ENCODE data around the gene KRT33A. TPM values are rescaled to one million over a fixed set of nuclear protein-coding genes. Genes with fewer than 3 reads are reported as not detected.

KRT33A gene
- total and polyA plus RNA-seq, 4 donors = not detected

DNA sequence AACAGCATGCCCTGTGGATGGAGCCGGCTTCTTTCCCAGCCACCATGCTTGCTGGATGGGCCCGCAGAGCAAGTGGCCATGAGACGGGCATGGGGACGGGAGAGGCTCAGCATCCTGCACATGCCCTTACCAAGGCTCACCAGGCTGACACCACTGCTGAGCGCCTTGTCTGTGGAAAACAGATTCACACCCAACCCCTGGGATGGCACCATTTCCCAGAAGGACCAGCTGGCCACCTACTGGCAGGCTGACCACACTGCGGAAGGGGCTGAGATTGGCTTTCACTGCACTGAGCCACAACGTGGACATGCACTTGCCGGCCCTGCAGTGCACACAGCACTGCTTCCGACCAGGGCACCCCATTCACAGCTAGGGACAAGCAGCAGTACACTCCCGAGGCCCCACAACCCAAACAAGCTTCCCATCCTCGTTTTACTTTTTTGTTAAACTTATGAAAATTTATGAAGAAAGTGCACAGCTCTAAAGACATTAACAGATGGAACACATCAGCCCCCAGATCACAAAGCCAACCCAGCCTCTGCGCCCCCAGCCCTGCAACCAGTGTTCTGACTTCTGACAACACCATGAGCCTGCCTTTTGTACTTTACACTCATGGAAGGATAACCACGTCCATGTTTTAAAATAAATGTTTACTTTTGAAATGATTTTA lies 21.2 kb downstream of the KRT33A start:
- no peak for ATAC-seq (ENCODE audit: insufficient read depth, low FRiP score)
- DNase-seq = peak; percentile 76 to 91 (median 85)

DNA sequence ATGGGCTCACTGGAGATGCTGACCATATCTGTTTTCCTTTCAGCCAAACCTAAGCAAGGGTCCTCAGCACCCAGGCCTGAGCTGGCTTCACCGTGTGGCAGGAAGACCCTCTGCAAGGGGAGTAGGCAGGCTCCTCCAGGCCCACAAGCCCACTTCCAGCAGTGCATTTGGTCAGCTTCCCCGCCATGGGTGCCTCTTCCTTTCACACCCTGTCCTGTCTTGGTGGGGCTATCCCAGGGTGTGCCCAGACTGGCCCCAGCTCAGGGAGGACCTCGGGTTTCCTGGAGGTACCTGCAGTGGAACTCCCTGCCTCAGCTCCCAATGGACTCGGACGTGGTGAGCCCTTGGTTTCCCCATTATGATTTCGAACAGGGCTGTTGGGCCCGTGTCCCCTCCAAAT lies 22.4 kb downstream of the KRT33A start:
- Histone ChIP-seq H3K9me3 (ENCODE audit: control insufficient read depth in 4 of 4, insufficient read depth in 3 of 4, low read length in 3 of 4) (no peaks in the 10 kb centered on the region), H3K4me1 (ENCODE audit: control insufficient read depth in 5 of 5, insufficient read depth in 5 of 5, low read length in 5 of 5) (peaks cover 0 to 15% (median 0%) of the 10 kb centered on the region in 5 donors), H3K9ac (ENCODE audit: insufficient read depth in 1 of 2, low read length in 2 of 2) (no peak overlapping the region), H3K27me3 (ENCODE audit: control insufficient read depth in 3 of 3, insufficient read depth in 3 of 3, low read length in 2 of 3) (no peaks in the 10 kb centered on the region), H3K27ac (ENCODE audit: low read depth in 1 of 2, low read length in 1 of 2) (no peak overlapping the region), H3K36me3 (ENCODE audit: control insufficient read depth in 4 of 4, insufficient read depth in 4 of 4, low read length in 4 of 4) (no peaks in the 10 kb centered on the region), H3K4me3 (no peak overlapping the region)
- 85 to 86% methylated on average over 7 of the region's 7 CpGs for WGBS, 2 donors
- DNase-seq (no peak), ATAC-seq (ENCODE audit: insufficient read depth, low FRiP score) (no peak)
- TF ChIP-seq, protein P1, sequence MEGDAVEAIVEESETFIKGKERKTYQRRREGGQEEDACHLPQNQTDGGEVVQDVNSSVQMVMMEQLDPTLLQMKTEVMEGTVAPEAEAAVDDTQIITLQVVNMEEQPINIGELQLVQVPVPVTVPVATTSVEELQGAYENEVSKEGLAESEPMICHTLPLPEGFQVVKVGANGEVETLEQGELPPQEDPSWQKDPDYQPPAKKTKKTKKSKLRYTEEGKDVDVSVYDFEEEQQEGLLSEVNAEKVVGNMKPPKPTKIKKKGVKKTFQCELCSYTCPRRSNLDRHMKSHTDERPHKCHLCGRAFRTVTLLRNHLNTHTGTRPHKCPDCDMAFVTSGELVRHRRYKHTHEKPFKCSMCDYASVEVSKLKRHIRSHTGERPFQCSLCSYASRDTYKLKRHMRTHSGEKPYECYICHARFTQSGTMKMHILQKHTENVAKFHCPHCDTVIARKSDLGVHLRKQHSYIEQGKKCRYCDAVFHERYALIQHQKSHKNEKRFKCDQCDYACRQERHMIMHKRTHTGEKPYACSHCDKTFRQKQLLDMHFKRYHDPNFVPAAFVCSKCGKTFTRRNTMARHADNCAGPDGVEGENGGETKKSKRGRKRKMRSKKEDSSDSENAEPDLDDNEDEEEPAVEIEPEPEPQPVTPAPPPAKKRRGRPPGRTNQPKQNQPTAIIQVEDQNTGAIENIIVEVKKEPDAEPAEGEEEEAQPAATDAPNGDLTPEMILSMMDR (IDR thresholded peaks at IDR 0.05; ENCODE audit: control extremely low read depth, extremely low read depth) = no peak

More for the DNA sequence above, 21.2 kb downstream of the KRT33A start:
- Histone ChIP-seq H3K36me3 (ENCODE audit: control insufficient read depth in 4 of 4, insufficient read depth in 4 of 4, low read length in 4 of 4) (no peaks in the 10 kb centered on the region), H3K27me3 (ENCODE audit: control insufficient read depth in 3 of 3, insufficient read depth in 3 of 3, low read length in 2 of 3) (no peaks in the 10 kb centered on the region), H3K4me3 (no peak overlapping the region), H3K9me3 (ENCODE audit: control insufficient read depth in 4 of 4, insufficient read depth in 3 of 4, low read length in 3 of 4) (no peaks in the 10 kb centered on the region), H3K9ac (ENCODE audit: insufficient read depth in 1 of 2, low read length in 2 of 2) (no peak overlapping the region), H3K4me1 (ENCODE audit: control insufficient read depth in 5 of 5, insufficient read depth in 5 of 5, low read length in 5 of 5) (peaks cover 0 to 15% (median 0%) of the 10 kb centered on the region in 5 donors), H3K27ac (ENCODE audit: low read depth in 1 of 2, low read length in 1 of 2) (no peak overlapping the region)
- TF ChIP-seq, protein P1 (IDR thresholded peaks at IDR 0.05; ENCODE audit: control extremely low read depth, extremely low read depth) = peak; percentile 48
- WGBS, 2 donors = 53 to 62% methylated on average over 13 of the region's 13 CpGs

- no peaks in the 10 kb centered on the region for H3K9me3 ChIP-seq (ENCODE audit: control insufficient read depth in 4 of 4, insufficient read depth in 3 of 4, low read length in 3 of 4)
- no peaks in the 10 kb centered on the region for H3K27me3 ChIP-seq (ENCODE audit: control insufficient read depth in 3 of 3, insufficient read depth in 3 of 3, low read length in 2 of 3)
- H3K36me3 ChIP-seq (ENCODE audit: control insufficient read depth in 4 of 4, insufficient read depth in 4 of 4, low read length in 4 of 4) = no peaks in the 10 kb centered on the region
- H3K27ac ChIP-seq (ENCODE audit: low read depth in 1 of 2, low read length in 1 of 2) = no peak overlapping the region
- TF ChIP-seq, protein P1 (IDR thresholded peaks at IDR 0.05; ENCODE audit: control extremely low read depth, extremely low read depth) = no peak
- DNase-seq (no peak), ATAC-seq (ENCODE audit: insufficient read depth, low FRiP score) (no peak)
- H3K4me3 ChIP-seq = no peak overlapping the region
- peaks cover 0 to 15% (median 0%) of the 10 kb centered on the region in 5 donors for H3K4me1 ChIP-seq (ENCODE audit: control insufficient read depth in 5 of 5, insufficient read depth in 5 of 5, low read length in 5 of 5)
- H3K9ac ChIP-seq (ENCODE audit: insufficient read depth in 1 of 2, low read length in 2 of 2) = no peak overlapping the region
- 81 to 91% methylated on average over 8 of the region's 8 CpGs for WGBS, 2 donors
These were observed 23.1 kb downstream of the KRT33A start for GRCh38 chr17:41327411-41328120.
